Measurements from ENCODE around the gene KCNK17. TPM values are rescaled to one million over a fixed set of nuclear protein-coding genes. Genes with fewer than 3 reads are reported as not detected.

The KCNK17 gene
- total RNA-seq, 2 experiments from 2014 or later, result not detected

DNA sequence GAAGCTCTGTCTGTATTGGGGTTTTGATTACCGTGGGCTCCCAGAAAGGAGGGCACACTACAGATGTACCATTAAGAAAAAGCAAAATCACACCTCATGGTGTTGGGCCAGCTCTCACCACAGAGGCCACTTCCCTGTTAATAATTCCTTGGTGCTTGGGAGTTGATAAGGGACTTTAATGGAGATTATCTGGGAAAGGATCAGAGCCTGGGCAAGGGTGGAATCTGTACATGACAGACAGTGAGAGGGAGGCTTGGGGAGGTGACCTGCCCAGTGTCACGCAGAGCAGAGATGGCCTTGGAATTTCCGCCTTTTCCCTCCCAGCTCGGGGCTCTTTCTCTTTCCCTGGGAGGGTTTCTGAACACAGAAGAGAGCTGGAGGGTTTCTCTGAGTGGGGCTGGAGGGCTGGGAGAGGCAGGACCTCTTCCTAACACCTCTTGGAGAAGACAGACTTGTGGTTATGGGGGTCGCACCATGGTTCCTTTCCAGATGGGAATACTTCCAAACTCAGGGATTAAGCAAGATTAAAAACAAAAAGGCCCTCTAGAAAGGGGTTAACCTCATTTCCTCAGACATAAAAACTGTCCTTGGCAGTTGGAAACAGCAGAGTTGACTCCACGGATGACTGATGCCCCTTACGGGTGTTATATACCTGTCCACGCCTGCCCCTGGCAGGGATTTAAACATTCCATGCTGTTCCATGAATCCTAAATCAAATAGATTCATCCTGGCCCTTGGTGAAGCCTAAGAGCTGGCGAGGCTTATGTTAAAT lies 25.1 kb upstream of the KCNK17 start:
- ChIA-PET POLR2A (no interaction called here), CTCF (no interaction called here)

- POLR2A ChIA-PET, result no interaction called here
- CTCF ChIA-PET, result no interaction called here
Observed at GRCh38 chr6:39338397-39338796, 24.2 kb upstream of the KCNK17 start.

- ChIA-PET POLR2A (no interaction called here), CTCF (interaction anchor here (0.9 kb wide), 1 partner anchor 339 kb away, joined by 3 read pairs; no protein-coding TSS in a partner anchor)
Observed at GRCh38 chr6:39335780-39336545, 21.7 kb upstream of the KCNK17 start.

DNA sequence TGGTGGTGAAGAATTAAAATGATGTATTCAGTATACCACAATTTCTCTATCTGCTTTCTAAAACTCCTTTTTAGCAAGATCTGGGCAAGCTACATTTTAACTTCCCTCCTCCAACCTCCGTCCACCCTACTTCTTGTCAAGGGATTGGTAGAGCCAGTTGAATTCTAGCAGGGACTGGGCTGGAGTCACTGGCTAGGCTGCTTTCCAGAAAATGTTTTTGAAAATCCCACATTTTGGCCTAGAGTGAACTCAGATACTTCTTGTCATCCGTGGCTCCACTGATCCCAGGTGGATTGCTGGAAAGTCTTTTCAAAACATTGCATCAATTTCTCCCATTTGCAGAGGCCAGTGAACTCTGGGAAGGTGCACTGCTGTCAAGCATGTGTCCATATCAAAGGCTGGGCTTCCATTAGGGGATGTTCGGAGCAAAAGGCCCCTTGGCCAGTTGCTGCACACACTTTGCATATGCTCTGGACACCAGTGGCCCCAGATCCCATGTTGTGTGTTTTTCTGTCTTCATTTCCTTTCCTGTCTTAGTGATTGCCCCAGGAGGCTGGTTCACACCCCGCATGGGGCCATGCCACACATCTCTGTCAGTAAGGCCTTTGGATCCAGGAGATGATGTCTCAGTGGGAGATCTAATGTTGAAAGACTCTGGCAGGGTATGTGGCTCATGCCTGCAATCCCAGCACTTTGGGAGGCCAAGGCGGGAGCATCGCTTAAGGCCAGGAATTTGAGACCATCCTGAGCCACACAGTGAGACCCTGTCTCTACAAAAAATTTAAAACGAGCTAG lies 19.6 kb upstream of the KCNK17 start:
- POLR2A ChIA-PET, result no interaction called here
- CTCF ChIA-PET, result no interaction called here

GRCh38 chr6:39330476-39330875 lies 16.3 kb upstream of the KCNK17 start:
- CTCF ChIA-PET, result no interaction called here
- POLR2A ChIA-PET, result no interaction called here

DNA sequence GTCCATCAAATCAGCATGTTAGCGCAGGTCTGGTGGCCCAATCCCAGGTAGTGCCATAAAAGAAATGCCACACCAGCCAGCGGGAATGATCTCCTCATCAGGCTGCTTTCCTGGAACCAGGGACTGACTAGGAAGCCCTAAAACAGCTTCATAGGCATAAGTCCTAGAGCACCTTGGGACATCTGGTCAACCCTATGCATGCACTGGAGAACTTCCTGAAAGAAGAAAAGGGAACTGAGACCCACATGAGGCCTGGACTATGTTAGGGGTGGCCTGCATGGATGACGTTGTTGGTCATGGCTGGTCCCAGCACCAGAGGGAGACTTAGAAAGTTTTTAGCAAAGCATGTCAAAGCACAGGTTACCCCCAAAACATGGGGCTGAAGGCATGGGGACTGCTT lies 15.8 kb upstream of the KCNK17 start:
- ChIA-PET CTCF (no interaction called here), POLR2A (no interaction called here)

GRCh38 chr6:39328066-39328465 lies 13.8 kb upstream of the KCNK17 start:
- CTCF ChIA-PET, result no interaction called here
- POLR2A ChIA-PET, result no interaction called here

GRCh38 chr6:39327507-39327906 lies 13.3 kb upstream of the KCNK17 start:
- CTCF ChIA-PET, result no interaction called here
- POLR2A ChIA-PET, result no interaction called here

GRCh38 chr6:39322306-39322850 lies 8.2 kb upstream of the KCNK17 start, which contains the start of gene KCNK16:
KCNK16 (minus strand) TSS chr6:39322702; CDS start chr6:39322540, 162 bp downstream.
- POLR2A ChIA-PET, result no interaction called here
- CTCF ChIA-PET, result no interaction called here

DNA sequence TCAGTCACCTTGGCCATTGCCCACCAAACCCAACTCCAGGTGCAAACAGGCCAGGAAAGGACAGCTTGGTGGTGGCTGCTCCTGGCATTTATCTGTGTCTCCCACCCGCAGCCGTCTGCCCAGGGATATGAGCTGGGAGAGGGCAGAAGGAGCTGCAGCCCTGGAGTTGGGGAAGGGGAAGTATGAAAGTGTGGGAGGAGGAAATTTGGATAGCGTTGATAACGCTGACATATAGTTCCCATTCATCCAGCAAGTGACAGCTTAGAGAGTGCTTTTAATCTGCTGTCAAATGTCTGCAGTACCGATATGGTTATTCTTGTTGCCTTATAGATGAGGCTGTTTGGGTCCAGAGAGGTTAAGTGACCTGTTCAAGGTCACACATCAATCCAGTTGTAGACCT lies 7.5 kb upstream of the KCNK17 start:
- ChIA-PET POLR2A (no interaction called here), CTCF (no interaction called here)

- CTCF ChIA-PET, result no interaction called here
- POLR2A ChIA-PET, result no interaction called here
Observed at GRCh38 chr6:39320363-39320984, 6.3 kb upstream of the KCNK17 start.

GRCh38 chr6:39319621-39320362 lies 5.6 kb upstream of the KCNK17 start:
- ChIA-PET CTCF (no interaction called here), POLR2A (no interaction called here)

DNA sequence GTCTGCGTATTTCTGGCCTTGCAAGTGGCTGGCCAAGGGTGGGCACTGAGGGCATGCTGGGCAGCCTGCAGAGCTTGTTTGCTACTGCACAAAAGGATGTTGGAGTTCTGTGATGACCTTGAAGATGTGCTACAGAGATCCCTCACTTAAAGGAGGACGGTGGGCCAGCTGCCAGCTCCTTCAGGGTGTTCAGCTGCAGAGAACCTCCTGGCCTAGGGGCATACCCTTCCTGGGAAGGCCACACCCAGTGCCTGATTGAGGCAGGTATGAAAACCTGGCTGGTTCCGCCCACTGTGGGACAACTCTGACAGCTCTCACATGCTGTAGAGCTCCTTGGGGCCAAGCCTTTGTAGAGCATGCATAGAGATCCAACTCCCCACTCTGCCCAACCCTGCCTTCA lies 3.0 kb upstream of the KCNK17 start:
- ChIA-PET POLR2A (no interaction called here), CTCF (interaction anchor here (0.6 kb wide), 1 partner anchor 280 kb away, joined by 3 read pairs; no protein-coding TSS in a partner anchor)

GRCh38 chr6:39313526-39314272 lies 520 bp downstream of the KCNK17 start:
- CTCF ChIA-PET, result interaction anchor here (0.5 kb wide), 1 partner anchor 38 kb away, joined by 3 read pairs; no protein-coding TSS in a partner anchor
- POLR2A ChIA-PET, result no interaction called here

DNA sequence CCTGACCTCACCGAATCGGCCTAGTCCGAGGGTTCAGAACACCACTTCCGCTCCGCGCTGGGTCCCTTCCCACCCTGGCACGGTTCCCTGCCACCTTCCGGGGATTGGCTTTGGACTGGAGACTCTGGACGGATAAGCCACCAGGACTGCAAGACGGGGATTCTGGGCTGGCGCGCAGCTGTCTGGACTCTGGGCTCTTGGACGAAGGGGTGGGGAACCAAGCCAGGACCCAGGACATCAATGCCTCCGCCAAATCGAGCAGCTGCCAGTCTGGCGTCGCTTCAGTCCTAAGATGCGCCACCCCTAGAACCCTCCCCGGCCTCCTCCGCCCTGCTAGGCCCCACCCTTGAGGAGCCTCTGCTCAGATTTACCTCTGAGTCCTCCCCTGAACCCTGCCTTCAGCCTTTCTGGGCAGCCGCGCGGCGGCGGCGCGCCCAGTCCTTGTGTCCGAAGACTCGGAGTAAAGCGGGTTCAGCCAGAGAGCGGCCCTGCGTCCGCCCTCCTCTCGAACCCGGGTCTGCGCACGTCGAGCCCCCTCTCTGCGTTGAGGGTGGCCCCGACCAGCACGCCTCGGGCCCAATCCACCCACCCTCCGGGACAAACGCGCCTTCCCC lies 1.2 kb downstream of the KCNK17 start:
- CTCF ChIA-PET, result no interaction called here

GRCh38 chr6:39310542-39310941 lies 3.7 kb downstream of the KCNK17 start:
- CTCF ChIA-PET, result interaction anchor here (0.7 to 5.3 kb wide), 11 partner anchors 8 to 445 kb away, joined by 3 to 59 read pairs (median 3); no protein-coding TSS in a partner anchor
- POLR2A ChIA-PET, result no interaction called here

More for the DNA sequence above, 1.2 kb downstream of the KCNK17 start:
- POLR2A ChIA-PET, result no interaction called here

GRCh38 chr6:39309942-39310531 lies 4.2 kb downstream of the KCNK17 start:
- CTCF ChIA-PET, result interaction anchor here (0.7 to 5.3 kb wide), 16 partner anchors 8 to 1637 kb away, joined by 3 to 59 read pairs (median 3); no protein-coding TSS in a partner anchor
- POLR2A ChIA-PET, result no interaction called here

Data from activated CD8-positive, alpha-beta memory T cell treated with anti-CD3 and anti-CD28 coated beads for 36 hours (primary cell).